ENCODE measurements around the gene ADAMTS2.
A peak's percentile ranks its signal among the peaks of the same experiment; 100 is the strongest.

The ADAMTS2 gene

DNA sequence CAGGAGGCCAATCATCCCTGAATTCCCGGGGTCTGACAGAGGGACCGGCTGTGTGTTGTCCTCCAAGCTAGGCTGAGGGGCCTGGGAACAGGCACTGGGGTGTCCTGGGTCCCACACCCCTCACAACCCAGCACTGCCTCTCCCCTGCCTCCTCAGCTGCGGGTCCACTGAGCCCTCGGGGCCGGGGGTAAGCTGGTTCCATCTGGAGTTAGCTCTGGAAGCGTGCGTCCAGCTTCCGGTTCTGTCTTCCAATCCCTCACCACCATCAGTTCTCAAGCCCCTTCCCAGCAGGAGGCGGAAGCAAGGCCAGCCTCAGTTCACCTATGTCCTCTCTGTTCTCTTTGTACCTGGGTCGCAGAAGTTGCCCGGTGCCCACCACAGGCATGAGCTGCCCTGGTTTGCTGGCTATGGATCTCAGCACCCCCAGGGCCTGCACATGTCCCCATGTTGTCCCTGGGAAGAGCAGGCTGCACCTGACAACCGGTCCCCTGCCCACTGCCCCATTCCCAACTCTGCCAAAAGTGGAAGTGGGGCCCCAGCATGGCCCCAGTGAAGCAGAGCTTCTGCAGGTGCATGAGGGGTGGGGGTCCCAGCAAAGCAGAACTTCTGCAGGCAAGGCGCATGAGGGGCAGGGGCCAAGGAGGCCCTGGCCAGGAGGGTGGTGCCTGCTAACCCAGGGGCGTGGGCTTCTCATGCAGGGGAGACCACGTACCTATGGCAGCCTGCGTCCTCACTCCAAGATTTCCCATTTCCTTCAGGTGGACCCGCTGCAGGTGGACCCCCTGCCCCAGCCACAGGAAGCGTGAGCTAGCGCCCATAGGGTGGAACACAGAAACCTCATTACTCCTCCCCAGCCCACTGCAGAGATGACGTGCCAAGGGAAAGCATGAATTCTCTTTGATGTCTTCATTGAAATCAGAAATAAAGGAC is 173.2 kb downstream of the ADAMTS2 start:
- DNase-seq: peak; percentile 18

DNA sequence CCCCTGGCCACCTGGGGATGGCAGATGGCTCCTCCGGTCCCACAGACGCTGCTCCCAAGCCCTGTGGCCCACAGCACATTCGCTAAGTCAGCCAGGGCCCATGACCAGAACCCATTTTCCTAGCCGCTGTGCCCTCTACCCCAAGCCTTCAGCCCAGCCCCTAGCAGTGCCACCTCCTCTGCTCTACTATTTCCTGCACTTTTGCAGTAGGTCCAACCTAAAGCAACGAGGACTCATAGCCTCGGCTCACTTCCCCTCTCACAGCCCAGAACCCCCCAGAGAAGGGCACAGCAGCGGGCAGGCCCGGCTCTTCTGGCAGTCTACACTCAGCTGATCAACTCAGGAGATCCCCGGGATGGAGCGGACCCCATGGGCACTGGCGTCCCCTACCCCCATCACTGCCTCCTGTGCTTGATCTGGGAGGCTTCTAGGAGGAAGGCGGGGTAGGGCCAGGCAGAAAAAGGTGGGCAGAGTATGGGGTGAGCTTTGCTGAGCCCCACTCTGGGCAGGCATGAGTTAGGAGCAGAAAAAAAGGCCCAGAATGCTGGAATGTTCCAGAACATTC is 173.9 kb downstream of the ADAMTS2 start:
- DNase-seq: peak; percentile 12

DNA sequence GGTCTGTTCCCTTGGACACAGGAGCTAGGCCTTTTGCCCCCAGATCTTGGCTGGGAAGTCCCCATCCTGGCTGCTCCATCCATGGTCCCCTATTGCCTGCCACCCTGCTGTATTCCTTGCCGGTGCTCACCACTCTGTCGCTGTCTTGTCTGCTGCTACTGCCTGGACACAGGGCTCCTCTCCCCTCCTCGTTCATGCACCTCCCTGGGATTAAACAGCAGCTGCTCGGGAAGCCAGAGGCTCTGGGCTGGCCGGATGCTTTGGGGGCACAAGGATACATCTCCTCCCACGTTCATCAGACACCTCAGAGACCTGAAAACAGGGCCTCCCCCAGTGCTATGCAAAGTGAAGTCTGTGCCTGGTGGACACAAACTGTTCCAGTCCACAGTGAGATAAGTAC is 174.7 kb downstream of the ADAMTS2 start:
- peak; percentile 31 for DNase-seq

DNA sequence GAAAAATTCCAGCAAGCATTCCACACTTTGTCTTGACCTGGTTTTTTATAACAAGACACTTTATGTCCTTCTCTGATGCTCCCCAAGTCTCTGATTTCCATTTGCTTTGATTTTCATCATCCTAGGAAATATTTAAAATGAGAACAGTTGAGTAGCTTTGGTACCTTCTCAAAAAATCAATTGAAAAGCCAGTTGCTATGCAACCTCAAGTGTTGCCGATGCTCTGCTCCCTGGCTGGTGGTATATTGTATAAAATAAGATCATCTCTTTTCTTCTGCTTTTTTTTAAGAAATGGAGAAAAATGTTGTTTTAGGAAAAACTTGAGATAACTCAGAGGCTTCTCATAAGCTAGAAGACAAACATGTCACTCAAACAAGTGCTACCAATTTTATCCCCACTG is 175.4 kb downstream of the ADAMTS2 start:
- no peak for DNase-seq

DNA sequence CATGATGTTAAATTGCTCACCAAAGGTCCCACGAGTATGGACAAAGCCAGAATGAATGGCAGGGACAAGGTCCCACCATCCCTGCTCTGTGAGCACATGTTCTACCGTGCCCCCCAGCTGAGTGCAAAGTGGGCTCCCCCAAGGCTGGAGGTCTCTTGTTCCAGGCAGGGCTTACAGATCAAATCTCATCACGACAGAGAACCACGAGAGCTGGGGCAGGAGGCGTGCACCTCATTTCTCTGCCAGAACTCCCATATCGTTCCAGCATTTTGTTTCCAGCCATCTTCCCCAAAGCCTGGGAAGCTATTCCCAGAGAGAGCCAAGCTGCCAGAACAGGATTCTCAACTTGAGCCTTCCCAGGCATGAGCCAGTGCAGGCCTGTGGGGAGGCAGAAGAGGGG is 176.6 kb downstream of the ADAMTS2 start:
- no peak for DNase-seq

DNA sequence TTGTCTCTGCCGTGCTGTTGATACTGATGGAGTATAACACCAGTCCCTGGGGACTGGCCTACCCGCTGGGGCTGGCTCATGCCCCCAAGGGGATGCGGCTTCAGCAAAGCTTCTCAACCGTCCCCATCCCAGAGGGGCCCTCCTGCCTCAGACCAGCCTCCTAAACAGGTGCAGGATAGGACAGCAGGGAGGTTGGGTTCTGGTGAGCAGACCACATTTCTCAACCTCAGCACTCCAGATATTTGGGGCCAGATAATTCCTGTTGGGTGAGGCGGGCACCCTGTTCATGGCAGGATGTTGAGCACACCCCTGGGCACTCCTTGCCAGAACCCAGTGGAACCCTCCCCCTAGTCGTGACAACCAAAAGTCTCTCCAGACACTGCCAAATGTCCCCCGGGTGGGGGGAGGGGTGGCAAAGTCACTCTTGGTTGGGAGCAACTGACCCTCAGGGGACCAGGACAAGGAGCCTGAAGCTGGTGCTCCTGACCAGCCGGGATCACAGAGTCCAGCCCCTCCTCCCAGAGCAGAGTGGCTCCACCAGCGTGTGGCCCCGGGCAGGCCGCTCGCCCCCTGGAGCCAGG is 177.3 kb downstream of the ADAMTS2 start:
- DNase-seq: no peak

DNA sequence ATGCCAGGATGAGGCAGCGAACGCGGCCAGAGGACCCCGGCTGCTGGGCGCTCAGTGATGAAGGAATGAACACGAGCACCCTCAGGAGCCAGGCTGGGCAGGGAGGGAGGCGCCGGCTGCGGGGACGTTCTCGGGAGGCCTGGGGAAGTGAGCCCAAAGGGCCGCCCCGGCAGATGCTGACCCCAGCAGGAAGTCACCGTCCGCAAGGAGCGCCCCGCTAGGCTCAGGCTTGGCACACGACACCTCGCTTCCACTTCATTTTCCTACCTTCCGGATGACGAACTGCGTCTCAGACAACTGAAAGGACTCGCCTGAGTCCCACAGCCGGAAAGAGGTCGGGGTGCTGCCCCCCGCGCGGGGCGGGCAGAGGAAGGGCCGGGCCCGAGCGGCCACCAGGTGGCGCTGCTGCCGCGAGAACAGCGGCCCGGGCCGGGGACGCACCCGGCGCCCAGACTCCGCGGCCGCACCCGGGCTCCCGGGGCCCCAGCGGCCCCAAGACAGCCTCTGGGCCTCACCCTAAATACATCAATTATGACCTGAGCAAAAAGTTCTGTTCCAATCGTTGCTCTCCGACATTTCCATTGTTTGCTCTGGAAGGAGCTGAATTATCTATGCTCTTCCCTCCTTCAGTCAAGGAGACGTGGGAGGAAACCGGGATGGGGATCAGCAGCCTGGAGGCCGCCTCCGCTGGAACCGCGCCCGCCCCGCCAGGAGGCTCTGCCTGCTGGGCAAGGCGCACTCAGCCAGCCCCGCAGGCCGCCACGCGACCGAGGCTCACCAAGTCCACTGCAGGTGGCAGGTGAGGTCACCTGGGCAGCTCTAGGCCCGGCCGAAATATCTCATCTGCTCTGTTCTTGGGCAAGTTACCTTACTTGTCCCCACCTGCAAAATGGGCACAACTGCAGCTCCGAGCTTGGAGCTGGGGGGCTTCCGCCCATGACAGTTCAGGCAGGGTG is 178.1 kb downstream of the ADAMTS2 start:
- DNase-seq: peak; percentile 71

DNA sequence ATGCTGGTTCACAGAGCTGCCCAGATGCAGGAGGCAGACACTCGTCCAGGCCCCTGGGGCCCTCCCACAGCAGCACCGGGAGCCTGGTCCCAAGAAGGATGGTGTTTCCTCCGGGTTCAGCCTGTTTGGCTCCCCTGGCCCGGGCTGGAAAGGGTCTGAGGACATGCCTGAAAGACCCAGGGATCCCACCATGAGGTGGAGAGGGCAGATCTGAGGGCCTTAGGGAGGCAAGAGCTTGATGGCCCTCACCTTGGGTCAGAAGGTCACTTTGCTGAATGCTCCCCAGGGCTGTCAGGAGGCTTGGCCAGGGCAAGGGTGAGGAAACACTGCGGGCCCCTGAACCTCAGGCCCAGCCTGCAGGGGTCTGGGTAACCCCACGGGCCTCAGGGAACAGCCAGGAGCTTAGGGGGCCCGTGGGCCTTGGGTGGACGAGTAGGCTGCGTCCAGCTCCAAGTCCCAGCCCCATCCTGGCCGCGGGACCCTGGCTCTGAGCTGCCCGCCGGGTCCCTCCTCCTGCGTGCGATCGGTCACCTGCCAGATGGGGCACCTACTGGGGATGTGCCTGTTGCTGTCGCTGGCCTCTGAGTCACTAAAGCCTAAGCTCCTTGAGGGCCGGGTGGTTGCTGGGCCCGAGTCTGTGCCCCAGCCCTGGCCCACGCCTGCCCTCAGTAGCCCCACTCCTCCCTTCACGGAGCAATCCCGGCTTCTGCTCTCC is 178.9 kb downstream of the ADAMTS2 start:
- no peak for DNase-seq

DNA sequence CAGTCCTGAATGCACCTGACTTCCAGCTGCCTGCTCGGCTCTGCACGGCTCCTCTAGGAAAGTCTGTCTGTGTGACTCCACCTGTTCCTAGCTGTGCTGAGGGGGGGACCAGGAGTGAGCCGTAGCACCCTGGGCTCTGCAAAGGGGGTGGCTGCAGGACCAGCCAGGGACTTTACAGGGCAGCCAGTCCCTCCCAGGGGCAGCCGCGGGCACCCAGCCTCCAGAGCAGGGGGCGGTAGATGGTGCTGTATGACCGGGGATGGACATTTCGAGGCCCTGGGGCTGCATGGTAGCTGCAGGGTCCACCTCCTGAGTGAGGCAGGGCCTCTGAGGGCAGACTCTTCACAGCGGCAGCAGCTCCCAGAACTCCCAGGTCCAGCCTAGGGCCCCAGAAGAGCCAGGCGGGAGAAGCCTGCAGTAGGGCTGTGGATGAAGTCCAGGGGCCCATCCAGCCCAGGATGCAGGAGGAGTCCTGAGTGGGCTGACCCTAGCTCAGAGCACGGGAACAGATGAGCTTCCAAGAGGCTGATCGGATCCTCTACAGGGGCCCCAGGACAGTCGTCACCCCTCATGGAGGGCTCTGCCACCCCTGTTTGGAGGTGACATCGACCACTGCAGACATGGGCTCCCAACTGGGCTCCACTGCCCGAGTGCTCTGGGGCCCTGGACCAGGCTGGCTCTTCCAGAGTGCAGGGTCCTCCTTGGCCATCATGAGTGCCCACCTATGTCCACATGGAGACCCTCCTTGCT is 179.7 kb downstream of the ADAMTS2 start:
- DNase-seq: no peak

DNA sequence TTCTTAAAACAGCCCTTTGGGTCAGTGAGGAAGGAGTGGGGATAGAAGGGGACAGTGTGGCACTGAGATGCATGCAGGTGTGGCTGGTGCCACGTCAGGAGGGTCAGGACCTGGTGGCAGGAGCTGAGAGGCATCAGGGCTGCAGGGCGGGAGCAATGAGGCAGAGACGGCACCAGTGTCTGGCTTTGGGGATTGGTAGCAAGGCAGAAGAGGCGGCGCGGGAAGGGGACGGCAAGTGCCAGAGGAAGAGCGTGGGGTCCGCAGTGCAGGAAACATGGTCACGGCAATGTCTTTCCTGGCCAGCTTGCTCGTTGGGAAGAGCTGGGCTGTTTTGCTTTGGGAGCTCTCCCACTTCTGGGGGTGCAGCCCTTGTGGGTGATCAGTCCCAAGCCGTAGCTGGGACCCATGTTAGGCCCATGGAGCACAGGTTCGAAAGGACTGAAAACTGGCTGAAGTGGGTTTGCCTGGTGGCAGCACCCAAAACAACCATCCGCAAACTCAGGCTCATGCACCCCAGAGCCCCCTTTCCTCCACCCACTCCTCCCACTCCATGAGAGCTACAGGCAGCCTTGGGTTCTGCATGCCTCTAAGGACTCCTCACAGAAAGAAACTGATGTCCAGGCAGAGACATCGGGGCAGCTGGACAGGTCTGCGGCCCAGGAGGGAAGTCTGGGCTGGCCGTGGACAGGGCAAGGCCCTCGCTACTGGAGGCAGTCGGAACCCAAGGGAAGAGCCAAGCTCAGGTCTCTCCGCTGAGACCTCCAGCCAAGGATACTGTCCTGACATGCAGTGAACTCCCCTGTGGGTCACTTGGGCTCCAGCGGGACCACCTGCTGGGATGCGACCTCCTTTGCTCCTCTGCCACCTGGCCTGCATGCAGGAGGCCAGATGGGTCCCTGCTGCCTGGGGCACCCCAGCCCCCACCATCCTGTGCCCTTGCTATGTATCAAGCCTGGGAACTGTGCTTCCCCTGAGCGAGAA is 180.6 kb downstream of the ADAMTS2 start:
- no peak for DNase-seq

DNA sequence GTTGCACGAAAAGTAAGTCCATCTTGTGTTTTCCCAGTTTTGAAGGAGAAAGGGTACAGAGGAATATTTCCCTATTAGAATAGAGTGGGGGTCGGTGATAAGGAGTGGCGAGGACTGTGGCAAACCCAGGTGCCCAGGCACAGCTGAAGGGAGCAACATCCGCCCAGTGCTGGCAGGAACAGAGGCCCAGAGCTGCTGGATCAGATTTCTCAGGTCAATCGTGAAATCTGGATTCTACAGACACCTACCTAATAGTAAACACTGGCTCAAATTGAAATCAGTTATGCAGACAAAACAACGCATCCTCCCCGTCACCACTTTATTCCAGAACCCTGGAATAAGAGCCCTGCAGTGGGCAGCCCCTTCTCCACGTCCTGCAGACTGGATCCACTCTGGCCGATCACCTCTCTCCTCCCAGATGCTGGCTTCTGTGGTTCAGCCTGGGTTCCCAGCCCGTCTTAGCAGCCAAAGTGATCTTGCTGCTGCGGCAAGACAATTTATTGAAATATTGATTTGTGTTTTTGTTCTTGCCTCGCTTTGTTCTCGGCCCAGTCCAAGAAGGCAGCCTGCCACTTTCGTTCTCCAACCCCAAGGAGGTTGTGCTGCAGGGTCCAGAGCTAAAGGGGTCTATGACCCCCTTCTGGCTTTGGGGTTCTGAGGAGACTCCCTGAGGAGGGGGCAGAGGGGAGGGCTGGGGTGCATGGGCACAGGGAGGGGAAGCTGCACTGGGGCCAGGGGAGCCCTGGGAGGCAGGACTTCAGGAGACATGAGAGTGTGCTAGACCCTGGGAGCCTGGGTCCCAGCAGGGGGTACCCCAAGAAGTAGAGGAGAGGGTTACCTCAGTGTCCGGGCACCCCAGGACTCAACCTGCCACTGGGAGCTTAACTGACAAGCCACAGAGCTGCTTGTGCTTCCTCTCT is 181.8 kb downstream of the ADAMTS2 start:
- no peak for DNase-seq

DNA sequence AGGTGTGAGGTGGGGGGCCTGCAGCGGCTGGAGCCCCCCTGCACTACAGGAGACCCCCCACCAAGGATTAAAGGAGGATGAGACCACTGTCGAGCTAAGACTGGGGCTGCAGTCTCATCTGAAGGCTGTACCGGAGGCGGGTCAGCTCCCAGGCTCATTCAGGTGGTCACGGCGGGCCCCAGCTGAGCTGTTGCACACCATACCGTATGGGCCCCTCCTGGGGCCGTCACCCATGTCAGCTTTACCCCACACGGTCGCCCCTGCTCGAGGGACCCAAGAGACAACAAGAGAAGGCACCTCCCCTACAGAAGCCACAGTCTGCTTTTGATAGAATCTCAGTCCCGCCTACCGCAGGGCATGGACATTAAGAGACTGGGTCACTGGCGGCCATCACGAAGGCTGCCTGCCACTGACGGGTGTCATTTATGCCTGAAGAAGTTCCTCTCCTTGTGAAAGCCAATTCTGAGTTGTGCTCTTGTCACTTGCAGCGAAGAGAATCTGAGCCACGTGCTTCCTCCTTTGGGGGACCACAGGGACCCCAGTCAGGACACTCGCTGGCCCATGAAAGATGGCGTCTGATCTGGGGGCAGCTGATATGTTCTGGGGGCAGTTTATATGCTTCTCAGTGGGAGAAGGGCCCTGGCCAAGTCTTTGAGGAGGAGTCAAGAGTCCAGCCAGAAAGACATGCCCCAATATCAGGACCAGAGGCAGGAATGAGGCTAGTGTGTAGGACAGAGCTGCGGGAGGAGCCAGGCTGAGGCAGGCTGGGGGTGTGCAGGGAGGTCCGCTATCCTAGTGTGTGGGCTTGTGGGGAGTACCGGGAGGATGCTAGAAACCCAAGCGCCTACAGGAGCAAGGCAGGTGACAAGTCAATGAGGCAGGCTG is 182.7 kb downstream of the ADAMTS2 start:
- no peak for DNase-seq

DNA sequence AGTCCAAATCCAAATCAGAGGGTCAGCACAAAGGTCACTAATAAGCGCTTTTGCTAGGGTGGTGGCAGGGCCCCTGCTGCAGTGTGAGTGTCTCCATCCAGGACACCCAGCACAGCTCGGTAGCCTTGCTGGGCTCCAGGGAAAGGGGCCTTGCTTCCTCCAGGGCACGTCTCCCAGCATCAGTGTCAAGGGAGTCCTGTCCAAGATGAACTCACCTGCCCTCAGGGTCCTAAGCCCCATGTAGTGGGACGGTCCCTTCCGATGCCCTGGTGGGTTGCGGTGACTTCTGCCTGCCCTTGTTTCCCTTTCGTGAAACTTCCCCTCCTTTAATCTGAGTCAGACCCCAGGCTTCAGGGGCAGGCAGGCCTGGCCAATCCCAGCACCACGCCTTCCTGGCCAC is 183.4 kb downstream of the ADAMTS2 start:
- DNase-seq: no peak

DNA sequence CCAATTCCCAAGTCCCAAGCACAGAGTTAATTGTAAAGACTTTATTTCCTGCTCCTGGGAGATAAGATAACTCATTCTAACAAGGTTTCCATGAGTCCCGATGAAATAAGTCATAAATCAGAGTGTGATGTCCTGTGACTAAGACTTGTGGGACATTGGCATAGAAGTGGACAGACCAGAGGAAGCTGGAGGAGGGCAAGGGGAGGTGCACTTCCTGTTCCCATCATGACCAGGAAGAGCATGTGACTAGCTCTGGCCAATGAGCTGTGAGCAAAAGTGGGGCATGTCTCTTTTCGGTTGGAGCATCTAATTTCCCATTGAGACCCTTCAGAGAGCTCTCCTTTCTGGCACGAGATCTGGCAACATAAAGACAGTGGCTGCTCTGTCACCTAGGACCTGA is 184.7 kb downstream of the ADAMTS2 start:
- DNase-seq: no peak

DNA sequence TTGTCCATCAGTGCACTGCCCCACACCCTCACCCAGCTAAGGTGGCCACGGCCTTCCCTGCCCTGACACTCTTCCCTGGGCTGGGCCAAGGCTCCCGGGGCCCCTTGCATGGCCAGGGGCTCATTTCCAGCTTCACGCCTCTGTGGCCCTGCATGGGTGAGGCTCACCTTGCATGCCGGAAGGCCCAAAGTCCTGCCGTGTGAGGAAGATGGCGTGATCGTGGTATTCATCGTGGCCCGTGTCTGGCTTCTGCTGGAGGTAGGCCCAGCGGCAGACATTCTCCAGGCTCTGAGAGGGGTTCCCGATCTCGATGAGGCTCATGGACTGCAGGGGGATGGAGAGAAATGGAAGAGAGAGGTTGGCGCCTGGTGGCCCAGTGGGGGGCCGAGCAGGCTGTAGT is 186.7 kb downstream of the ADAMTS2 start:
- DNase-seq: no peak

DNA sequence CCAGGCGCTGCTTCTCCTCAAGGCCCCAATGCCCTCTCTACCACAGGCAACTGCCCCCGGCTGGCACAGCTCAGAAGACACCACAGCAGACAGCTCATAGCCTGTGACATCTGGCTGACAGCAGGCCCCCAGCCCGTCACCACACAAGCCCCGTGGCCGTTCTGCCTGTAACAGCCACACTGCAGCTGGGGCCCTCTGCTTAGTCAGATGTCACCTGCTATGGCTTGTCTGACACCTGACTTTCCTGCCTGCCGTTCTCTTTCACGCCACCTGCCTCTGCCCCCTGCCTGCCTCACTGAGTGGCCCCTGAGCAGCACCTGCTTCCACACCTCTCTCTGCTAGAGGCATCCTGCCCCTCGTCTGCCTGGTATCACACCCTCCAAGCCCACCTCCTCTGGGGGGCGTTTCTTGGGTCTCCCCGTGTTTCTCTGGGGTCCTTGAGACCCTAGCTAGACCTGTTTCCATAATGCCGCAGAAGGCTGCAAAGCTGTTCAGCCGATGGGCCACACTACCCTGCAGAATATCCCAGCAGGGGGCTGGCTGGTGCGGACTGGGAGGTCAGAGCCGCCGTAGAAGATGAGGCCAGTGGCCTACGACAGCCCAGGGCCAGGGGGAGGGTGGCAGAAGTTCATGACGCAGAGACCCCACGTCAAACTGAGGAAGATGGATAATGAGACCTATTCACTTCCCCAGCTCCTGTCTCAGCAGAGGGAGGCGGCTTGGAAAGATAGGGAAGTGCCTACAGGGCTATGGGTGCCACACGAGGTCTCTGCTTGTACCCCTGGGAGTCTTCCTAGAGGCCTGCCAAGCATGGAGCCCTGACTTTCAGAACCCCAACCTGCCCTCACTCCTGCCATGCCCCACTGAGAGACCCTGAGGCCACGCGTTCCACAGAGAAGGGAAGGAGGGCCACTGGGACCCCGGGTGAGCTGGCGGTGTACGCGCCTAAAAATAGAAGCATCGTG is 190.0 kb downstream of the ADAMTS2 start:
- no peak for DNase-seq
